ENCODE data around the gene TACR2.

Gene TACR2

DNA sequence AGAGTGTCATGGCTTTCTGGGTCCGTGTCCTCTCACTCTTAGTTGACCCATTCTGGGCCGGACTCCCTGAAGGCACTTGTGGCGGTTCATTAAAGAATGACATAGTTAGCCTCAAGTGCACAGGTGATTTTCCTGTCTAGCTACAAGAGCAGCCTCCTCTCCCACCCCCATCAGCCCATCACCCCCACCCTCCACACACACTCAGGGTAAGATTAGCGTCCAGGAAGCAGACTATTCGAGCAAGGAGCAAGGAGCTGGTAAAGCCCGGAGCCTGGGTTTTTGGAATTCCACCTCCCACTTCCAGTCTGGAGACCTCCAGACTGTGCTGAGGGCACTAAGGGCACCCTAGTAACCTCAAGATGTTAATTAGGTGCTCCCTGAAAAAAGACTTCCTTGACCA, 39.5 kb downstream of the TACR2 start:
- H3K36me3 ChIP-seq (ENCODE audit: control insufficient read depth in 1 of 2, insufficient read depth in 2 of 2, low read length in 2 of 2) = peaks cover 10 to 25% of the 10 kb centered on the region in 2 donors

GRCh38 chr10:69376662-69377061, 40.1 kb downstream of the TACR2 start:
- H3K9ac ChIP-seq (ENCODE audit: low read depth in 1 of 2, low read length in 2 of 2) = no peak overlapping the region
- H3K36me3 ChIP-seq (ENCODE audit: control insufficient read depth in 1 of 2, insufficient read depth in 2 of 2, low read length in 2 of 2) = peaks cover 10 to 28% of the 10 kb centered on the region in 2 donors
- no peaks in the 10 kb centered on the region for H3K9me3 ChIP-seq (ENCODE audit: control insufficient read depth in 1 of 2, low read length in 2 of 2)
- H3K27me3 ChIP-seq (ENCODE audit: control insufficient read depth in 1 of 2, insufficient read depth in 2 of 2, low read length in 2 of 2) = no peaks in the 10 kb centered on the region
- no peaks in the 10 kb centered on the region for H3K4me1 ChIP-seq (ENCODE audit: control insufficient read depth in 1 of 2, insufficient read depth in 2 of 2, low read length in 2 of 2)
- H3K27ac ChIP-seq (ENCODE audit: low read depth, low read length) = no peak overlapping the region
- no peak overlapping the region for H3K4me3 ChIP-seq (ENCODE audit: low read depth in 1 of 2, low read length in 2 of 2)

More for the DNA sequence above, 39.5 kb downstream of the TACR2 start:
- no peak overlapping the region for H3K9ac ChIP-seq (ENCODE audit: low read depth in 1 of 2, low read length in 2 of 2)
- no peak overlapping the region for H3K4me3 ChIP-seq (ENCODE audit: low read depth in 1 of 2, low read length in 2 of 2)
- no peak overlapping the region for H3K27ac ChIP-seq (ENCODE audit: low read depth, low read length)
- no peaks in the 10 kb centered on the region for H3K4me1 ChIP-seq (ENCODE audit: control insufficient read depth in 1 of 2, insufficient read depth in 2 of 2, low read length in 2 of 2)
- no peaks in the 10 kb centered on the region for H3K27me3 ChIP-seq (ENCODE audit: control insufficient read depth in 1 of 2, insufficient read depth in 2 of 2, low read length in 2 of 2)
- H3K9me3 ChIP-seq (ENCODE audit: control insufficient read depth in 1 of 2, low read length in 2 of 2) = no peaks in the 10 kb centered on the region

GRCh38 chr10:69375307-69376151, 41.2 kb downstream of the TACR2 start:
- Histone ChIP-seq H3K9ac (ENCODE audit: low read depth in 1 of 2, low read length in 2 of 2) (no peak overlapping the region), H3K27me3 (ENCODE audit: control insufficient read depth in 1 of 2, insufficient read depth in 2 of 2, low read length in 2 of 2) (no peaks in the 10 kb centered on the region), H3K27ac (ENCODE audit: low read depth, low read length) (no peak overlapping the region), H3K9me3 (ENCODE audit: control insufficient read depth in 1 of 2, low read length in 2 of 2) (no peaks in the 10 kb centered on the region), H3K36me3 (ENCODE audit: control insufficient read depth in 1 of 2, insufficient read depth in 2 of 2, low read length in 2 of 2) (peaks cover 18 to 27% of the 10 kb centered on the region in 2 donors), H3K4me1 (ENCODE audit: control insufficient read depth in 1 of 2, insufficient read depth in 2 of 2, low read length in 2 of 2) (no peaks in the 10 kb centered on the region), H3K4me3 (ENCODE audit: low read depth in 1 of 2, low read length in 2 of 2) (no peak overlapping the region)

DNA sequence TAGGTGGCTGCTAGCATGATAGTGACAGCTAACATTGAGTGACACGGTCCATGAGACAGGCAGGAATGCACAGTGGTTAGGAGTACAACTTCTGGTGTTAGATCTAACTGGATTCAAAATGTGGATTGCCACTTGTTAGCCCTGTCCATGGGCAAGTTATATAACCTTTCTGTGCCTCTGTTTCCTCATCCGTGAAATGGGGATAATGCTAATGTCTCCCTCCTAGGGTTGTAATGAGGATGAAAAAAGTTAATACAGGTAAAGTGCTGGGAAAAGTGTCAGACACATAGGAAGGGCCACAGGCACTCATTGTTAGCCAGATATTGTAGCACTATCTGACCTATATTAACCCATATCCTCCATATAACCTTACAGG, 41.8 kb downstream of the TACR2 start:
- H3K36me3 ChIP-seq (ENCODE audit: control insufficient read depth in 1 of 2, insufficient read depth in 2 of 2, low read length in 2 of 2) = peaks cover 21 to 28% of the 10 kb centered on the region in 2 donors
- H3K9me3 ChIP-seq (ENCODE audit: control insufficient read depth in 1 of 2, low read length in 2 of 2) = no peaks in the 10 kb centered on the region
- H3K4me1 ChIP-seq (ENCODE audit: control insufficient read depth in 1 of 2, insufficient read depth in 2 of 2, low read length in 2 of 2) = no peaks in the 10 kb centered on the region
- H3K27ac ChIP-seq (ENCODE audit: low read depth, low read length) = no peak overlapping the region
- H3K4me3 ChIP-seq (ENCODE audit: low read depth in 1 of 2, low read length in 2 of 2) = no peak overlapping the region
- no peaks in the 10 kb centered on the region for H3K27me3 ChIP-seq (ENCODE audit: control insufficient read depth in 1 of 2, insufficient read depth in 2 of 2, low read length in 2 of 2)
- H3K9ac ChIP-seq (ENCODE audit: low read depth in 1 of 2, low read length in 2 of 2) = no peak overlapping the region

GRCh38 chr10:69374242-69374641, 42.5 kb downstream of the TACR2 start:
- no peak overlapping the region for H3K27ac ChIP-seq (ENCODE audit: low read depth, low read length)
- no peak overlapping the region for H3K4me3 ChIP-seq (ENCODE audit: low read depth in 1 of 2, low read length in 2 of 2)
- H3K9ac ChIP-seq (ENCODE audit: low read depth in 1 of 2, low read length in 2 of 2) = no peak overlapping the region
- H3K27me3 ChIP-seq (ENCODE audit: control insufficient read depth in 1 of 2, insufficient read depth in 2 of 2, low read length in 2 of 2) = no peaks in the 10 kb centered on the region
- no peaks in the 10 kb centered on the region for H3K9me3 ChIP-seq (ENCODE audit: control insufficient read depth in 1 of 2, low read length in 2 of 2)
- no peaks in the 10 kb centered on the region for H3K4me1 ChIP-seq (ENCODE audit: control insufficient read depth in 1 of 2, insufficient read depth in 2 of 2, low read length in 2 of 2)
- H3K36me3 ChIP-seq (ENCODE audit: control insufficient read depth in 1 of 2, insufficient read depth in 2 of 2, low read length in 2 of 2) = peaks cover 21 to 26% of the 10 kb centered on the region in 2 donors

DNA sequence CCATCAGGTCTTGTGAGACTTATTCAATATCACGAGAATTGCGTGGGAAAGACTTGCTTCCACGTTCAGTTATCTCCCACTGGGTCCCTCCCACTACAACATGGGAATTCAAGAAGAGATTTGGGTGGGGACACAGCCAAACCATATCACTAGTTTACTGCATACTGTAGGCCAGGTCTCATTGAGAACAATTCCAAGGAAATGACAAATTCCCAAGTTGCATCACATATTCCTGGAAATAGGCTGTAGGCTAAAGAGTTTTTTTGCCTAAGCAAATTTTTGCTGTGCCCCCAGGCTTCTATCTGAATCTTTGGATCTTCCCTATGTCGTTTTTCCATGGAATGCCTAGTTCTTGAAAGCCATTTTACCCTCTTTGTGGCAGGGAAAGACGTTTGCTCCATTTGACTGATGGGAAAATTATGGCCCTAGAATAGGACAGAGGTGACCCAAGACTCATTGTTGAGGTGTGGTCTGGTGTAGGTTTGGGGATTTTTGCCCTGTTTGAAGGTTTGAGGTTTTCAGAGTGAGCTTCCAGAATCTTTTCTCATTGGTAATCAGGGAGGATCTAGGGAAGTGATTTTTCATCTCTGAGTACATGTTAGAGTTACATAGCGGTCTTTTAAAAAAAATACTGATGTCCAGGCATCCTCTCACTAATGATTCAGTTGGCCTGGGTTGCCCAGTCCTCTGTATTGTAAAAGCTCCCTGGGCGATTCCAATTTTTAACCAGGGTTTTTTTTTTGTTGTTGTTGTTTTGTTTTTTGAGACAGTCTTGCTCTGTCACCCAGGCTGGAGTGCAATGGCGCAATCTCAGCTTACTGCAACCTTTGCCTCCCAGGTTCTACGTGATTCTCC, 44.4 kb downstream of the TACR2 start:
- no peaks in the 10 kb centered on the region for H3K4me1 ChIP-seq (ENCODE audit: control insufficient read depth in 1 of 2, insufficient read depth in 2 of 2, low read length in 2 of 2)
- H3K27ac ChIP-seq (ENCODE audit: low read depth, low read length) = no peak overlapping the region
- H3K36me3 ChIP-seq (ENCODE audit: control insufficient read depth in 1 of 2, insufficient read depth in 2 of 2, low read length in 2 of 2) = peaks cover 21 to 33% of the 10 kb centered on the region in 2 donors
- H3K4me3 ChIP-seq (ENCODE audit: low read depth in 1 of 2, low read length in 2 of 2) = no peak overlapping the region
- no peaks in the 10 kb centered on the region for H3K27me3 ChIP-seq (ENCODE audit: control insufficient read depth in 1 of 2, insufficient read depth in 2 of 2, low read length in 2 of 2)
- H3K9ac ChIP-seq (ENCODE audit: low read depth in 1 of 2, low read length in 2 of 2) = no peak overlapping the region
- no peaks in the 10 kb centered on the region for H3K9me3 ChIP-seq (ENCODE audit: control insufficient read depth in 1 of 2, low read length in 2 of 2)

DNA sequence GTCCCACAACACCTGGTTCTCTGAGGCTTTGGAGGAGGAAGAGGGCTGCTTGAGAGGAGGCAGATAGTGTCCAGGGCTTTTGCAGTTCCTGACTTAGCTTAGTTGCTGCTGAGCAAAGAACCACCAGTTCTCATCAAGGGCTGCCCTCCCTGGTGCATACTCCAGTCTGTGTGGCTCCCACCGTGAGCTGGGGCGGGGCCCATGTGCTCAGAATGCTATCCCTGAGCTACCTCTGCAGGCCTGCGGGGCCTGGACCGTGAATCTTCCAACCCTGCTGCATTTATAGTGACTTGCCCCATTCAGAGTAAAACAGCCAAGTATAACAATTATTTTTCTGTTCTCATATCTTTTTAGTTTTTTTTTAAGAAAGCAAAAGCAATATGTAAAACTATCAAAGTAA, 49.2 kb downstream of the TACR2 start:
- Histone ChIP-seq H3K27ac (ENCODE audit: low read depth, low read length) (no peak overlapping the region), H3K36me3 (ENCODE audit: control insufficient read depth in 1 of 2, insufficient read depth in 2 of 2, low read length in 2 of 2) (peaks cover 15 to 29% of the 10 kb centered on the region in 2 donors), H3K9me3 (ENCODE audit: control insufficient read depth in 1 of 2, low read length in 2 of 2) (no peaks in the 10 kb centered on the region), H3K9ac (ENCODE audit: low read depth in 1 of 2, low read length in 2 of 2) (no peak overlapping the region), H3K4me1 (ENCODE audit: control insufficient read depth in 1 of 2, insufficient read depth in 2 of 2, low read length in 2 of 2) (no peaks in the 10 kb centered on the region), H3K4me3 (ENCODE audit: low read depth in 1 of 2, low read length in 2 of 2) (no peak overlapping the region), H3K27me3 (ENCODE audit: control insufficient read depth in 1 of 2, insufficient read depth in 2 of 2, low read length in 2 of 2) (no peaks in the 10 kb centered on the region)

DNA sequence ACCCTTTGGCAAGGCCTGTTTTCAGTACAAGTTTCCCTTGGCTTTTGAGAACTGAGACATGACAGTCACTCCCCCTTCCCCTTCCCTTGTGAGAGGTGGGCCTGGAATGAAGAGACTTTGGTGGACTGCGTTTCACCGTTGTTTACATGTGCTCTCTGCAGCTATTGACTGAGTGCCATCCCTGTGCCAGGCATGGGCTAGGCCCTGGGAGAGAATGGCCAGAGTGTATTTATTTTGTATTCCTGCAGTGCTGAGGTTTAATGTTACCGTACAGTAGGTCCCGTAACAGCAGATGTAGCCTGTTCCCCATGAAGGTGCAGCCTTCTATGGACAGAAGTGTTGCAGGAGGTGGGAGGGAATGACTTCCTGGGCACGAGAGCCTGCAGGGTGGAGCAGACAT, 50.0 kb downstream of the TACR2 start:
- Histone ChIP-seq H3K27me3 (ENCODE audit: control insufficient read depth in 1 of 2, insufficient read depth in 2 of 2, low read length in 2 of 2) (no peaks in the 10 kb centered on the region), H3K4me1 (ENCODE audit: control insufficient read depth in 1 of 2, insufficient read depth in 2 of 2, low read length in 2 of 2) (no peaks in the 10 kb centered on the region), H3K27ac (ENCODE audit: low read depth, low read length) (no peak overlapping the region), H3K9me3 (ENCODE audit: control insufficient read depth in 1 of 2, low read length in 2 of 2) (no peaks in the 10 kb centered on the region), H3K4me3 (ENCODE audit: low read depth in 1 of 2, low read length in 2 of 2) (no peak overlapping the region), H3K9ac (ENCODE audit: low read depth in 1 of 2, low read length in 2 of 2) (no peak overlapping the region), H3K36me3 (ENCODE audit: control insufficient read depth in 1 of 2, insufficient read depth in 2 of 2, low read length in 2 of 2) (peaks cover 15 to 25% of the 10 kb centered on the region in 2 donors)

DNA sequence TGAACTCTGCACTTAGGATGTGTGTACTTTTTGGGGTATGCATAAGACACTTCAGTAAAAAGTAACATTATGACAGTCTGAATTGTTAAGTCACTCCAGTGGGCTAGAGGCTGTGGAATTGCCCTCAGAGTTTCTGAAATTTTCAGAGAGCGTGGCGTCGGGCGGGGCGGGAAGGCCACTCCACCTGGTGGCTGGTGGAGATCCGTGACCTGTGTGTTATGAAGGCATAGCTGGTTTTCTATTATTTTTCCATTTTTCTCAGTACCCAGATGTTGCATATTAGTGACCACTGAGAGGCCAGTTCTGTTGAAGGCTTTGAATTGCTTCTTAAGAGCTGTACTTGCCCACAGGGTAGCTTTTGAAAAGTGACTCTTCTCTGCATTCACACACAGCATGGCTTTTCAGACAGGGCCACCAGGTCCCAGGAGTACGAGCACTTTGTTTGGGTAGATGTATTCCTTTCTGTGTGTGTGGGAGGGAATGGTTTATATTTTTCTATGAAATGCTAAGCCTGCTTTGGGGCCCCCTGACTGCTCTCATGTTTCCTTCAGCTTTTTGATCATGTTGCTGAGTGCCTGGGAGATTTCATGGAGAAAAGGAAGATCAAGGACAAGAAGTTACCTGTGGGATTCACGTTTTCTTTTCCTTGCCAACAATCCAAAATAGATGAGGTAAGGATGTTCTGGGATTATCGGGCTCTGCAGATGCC, 52.3 kb downstream of the TACR2 start:
- H3K27me3 ChIP-seq (ENCODE audit: control insufficient read depth in 1 of 2, insufficient read depth in 2 of 2, low read length in 2 of 2) = no peaks in the 10 kb centered on the region
- no peaks in the 10 kb centered on the region for H3K9me3 ChIP-seq (ENCODE audit: control insufficient read depth in 1 of 2, low read length in 2 of 2)
- H3K9ac ChIP-seq (ENCODE audit: low read depth in 1 of 2, low read length in 2 of 2) = no peak overlapping the region
- H3K27ac ChIP-seq (ENCODE audit: low read depth, low read length) = no peak overlapping the region
- H3K36me3 ChIP-seq (ENCODE audit: control insufficient read depth in 1 of 2, insufficient read depth in 2 of 2, low read length in 2 of 2) = peaks cover 4 to 14% of the 10 kb centered on the region in 2 donors
- H3K4me1 ChIP-seq (ENCODE audit: control insufficient read depth in 1 of 2, insufficient read depth in 2 of 2, low read length in 2 of 2) = peaks cover 8 to 15% of the 10 kb centered on the region in 2 donors
- no peak overlapping the region for H3K4me3 ChIP-seq (ENCODE audit: low read depth in 1 of 2, low read length in 2 of 2)

DNA sequence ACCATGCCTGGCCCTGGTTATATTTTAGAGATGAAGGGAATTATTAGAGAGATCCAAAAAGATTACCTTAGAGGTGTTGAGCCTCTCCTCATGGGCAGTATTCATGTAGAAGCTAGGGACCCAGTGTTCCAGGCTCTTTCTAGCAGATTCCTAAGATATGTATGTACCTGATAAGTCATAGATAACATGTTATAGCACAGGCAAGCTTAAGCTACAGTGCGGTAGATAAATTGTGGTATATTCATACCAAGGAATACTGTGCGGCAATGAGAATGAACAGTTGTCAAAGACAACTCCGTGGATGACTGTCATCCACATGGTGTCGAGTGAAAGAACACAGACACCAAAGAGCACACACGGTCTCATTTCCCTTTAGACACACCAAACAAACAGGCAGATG, 53.1 kb downstream of the TACR2 start:
- no peak overlapping the region for H3K27ac ChIP-seq (ENCODE audit: low read depth, low read length)
- no peaks in the 10 kb centered on the region for H3K27me3 ChIP-seq (ENCODE audit: control insufficient read depth in 1 of 2, insufficient read depth in 2 of 2, low read length in 2 of 2)
- H3K9me3 ChIP-seq (ENCODE audit: control insufficient read depth in 1 of 2, low read length in 2 of 2) = no peaks in the 10 kb centered on the region
- no peak overlapping the region for H3K9ac ChIP-seq (ENCODE audit: low read depth in 1 of 2, low read length in 2 of 2)
- peaks cover 8 to 15% of the 10 kb centered on the region in 2 donors for H3K4me1 ChIP-seq (ENCODE audit: control insufficient read depth in 1 of 2, insufficient read depth in 2 of 2, low read length in 2 of 2)
- peaks cover 0 to 9% of the 10 kb centered on the region in 2 donors for H3K36me3 ChIP-seq (ENCODE audit: control insufficient read depth in 1 of 2, insufficient read depth in 2 of 2, low read length in 2 of 2)
- H3K4me3 ChIP-seq (ENCODE audit: low read depth in 1 of 2, low read length in 2 of 2) = no peak overlapping the region

Data from duodenal mucosa (tissue), 2 donors.